ENCODE results near the gene SLC35F2. TPM values are rescaled to one million over a fixed set of nuclear protein-coding genes. Genes with fewer than 3 reads are reported as not detected.

SLC35F2 gene
- total RNA-seq, 1 donor from 2014 or later = 8.8 TPM

GRCh38 chr11:107750313-107750712, 108.3 kb downstream of the SLC35F2 start:
- ATAC-seq = no peak
- Histone ChIP-seq H3K27ac (no peak overlapping the region), H3K4me3 (no peak overlapping the region), H3K27me3 (no peaks in the 10 kb centered on the region), H3K36me3 (no peaks in the 10 kb centered on the region), H3K9me3 (no peaks in the 10 kb centered on the region), H3K4me1 (no peaks in the 10 kb centered on the region)
- TF ChIP-seq CTCF (IDR thresholded peaks at IDR 0.05) = no peak
- DNase-seq = no peak
- intact Hi-C loops (cut with DNase I) = no loop called here

GRCh38 chr11:107747622-107748021, 111.0 kb downstream of the SLC35F2 start:
- no peak for DNase-seq
- Histone ChIP-seq H3K4me3 (no peak overlapping the region), H3K36me3 (no peaks in the 10 kb centered on the region), H3K9me3 (no peaks in the 10 kb centered on the region), H3K27me3 (no peaks in the 10 kb centered on the region), H3K4me1 (no peaks in the 10 kb centered on the region), H3K27ac (no peak overlapping the region)
- intact Hi-C loops (cut with DNase I) = no loop called here
- no peak for TF ChIP-seq CTCF (IDR thresholded peaks at IDR 0.05)
- ATAC-seq = no peak

DNA sequence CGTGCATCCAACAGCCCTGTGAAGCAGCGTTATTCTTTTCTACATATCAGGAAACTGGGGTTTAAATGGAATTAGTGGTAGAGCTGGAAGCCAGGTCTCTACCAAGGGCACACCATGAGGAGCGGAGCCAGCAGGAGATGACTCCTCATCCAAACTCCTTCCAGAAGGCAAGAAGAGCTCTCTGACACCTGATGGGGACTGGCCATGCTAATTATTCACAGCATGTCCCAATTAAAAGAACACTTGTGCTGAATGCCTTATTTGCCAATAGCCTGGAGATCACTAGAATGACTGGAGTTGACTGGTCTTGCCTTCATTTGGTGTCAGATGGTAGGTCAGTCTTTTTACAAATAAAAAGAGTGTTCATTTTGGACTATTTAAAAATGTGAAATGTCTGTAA, 113.9 kb downstream of the SLC35F2 start:
- intact Hi-C loops (cut with DNase I) = no loop called here
- H3K27me3 ChIP-seq = no peaks in the 10 kb centered on the region
- no peak overlapping the region for H3K27ac ChIP-seq
- no peaks in the 10 kb centered on the region for H3K9me3 ChIP-seq
- no peak for DNase-seq
- TF ChIP-seq CTCF (IDR thresholded peaks at IDR 0.05) = no peak
- no peaks in the 10 kb centered on the region for H3K4me1 ChIP-seq
- no peak for ATAC-seq
- no peaks in the 10 kb centered on the region for H3K36me3 ChIP-seq
- H3K4me3 ChIP-seq = no peak overlapping the region

GRCh38 chr11:107743191-107743590, 115.4 kb downstream of the SLC35F2 start:
- H3K36me3 ChIP-seq = no peaks in the 10 kb centered on the region
- H3K27ac ChIP-seq = no peak overlapping the region
- H3K4me3 ChIP-seq = no peak overlapping the region
- ATAC-seq = no peak
- no peak for TF ChIP-seq CTCF (IDR thresholded peaks at IDR 0.05)
- H3K9me3 ChIP-seq = no peaks in the 10 kb centered on the region
- no peak for DNase-seq
- no peaks in the 10 kb centered on the region for H3K4me1 ChIP-seq
- H3K27me3 ChIP-seq = no peaks in the 10 kb centered on the region
- intact Hi-C loops (cut with DNase I) = no loop called here

DNA sequence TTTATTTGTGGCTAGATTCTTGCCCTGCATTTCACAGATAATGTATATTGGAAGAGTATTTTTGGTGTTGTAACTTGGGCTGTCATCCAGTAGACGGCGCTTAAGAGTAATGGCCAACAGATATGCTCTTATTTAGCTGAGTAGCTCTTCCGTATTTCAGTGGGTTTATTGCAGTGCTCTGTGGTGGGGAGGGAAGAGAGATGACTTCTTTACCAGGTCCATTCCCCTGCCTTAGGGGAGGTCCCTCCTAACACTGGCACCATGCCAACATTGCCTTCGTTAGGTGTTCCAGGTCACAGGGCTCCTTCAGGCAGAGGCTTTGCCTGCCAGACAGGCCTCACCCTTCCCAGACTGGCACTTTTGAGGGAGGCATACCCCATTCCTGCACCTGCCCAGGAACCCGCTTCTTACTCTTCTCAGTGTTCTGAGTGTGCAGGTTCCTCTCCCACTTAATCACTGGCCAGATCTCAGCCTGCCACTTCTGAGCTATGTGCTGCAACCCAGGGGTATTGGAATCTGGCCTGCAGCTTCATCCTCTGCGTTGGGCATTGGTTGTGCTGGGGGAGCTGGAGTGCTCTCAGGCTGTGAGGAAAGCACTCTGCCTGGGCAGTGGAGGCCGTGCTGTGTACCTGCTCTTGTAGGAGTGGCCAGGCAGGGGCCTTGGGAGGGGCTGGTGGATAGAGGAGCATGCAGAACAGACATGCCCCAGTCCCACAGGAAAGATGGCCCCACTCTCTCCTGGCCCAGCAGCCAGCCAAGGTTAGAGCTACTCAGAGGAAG, 117.4 kb downstream of the SLC35F2 start:
- Histone ChIP-seq H3K27ac (no peak overlapping the region), H3K4me1 (no peaks in the 10 kb centered on the region), H3K27me3 (no peaks in the 10 kb centered on the region), H3K36me3 (no peaks in the 10 kb centered on the region), H3K9me3 (no peaks in the 10 kb centered on the region), H3K4me3 (no peak overlapping the region)
- TF ChIP-seq CTCF (IDR thresholded peaks at IDR 0.05) = peak; percentile 51
- intact Hi-C loops (cut with DNase I) = no loop called here
- DNase-seq = peak; percentile 78
- ATAC-seq = peak; percentile 92

Other genes starting within 250 kb of the SLC35F2 start
- 1.0 TPM for gene SLN, start 146.7 kb downstream of the SLC35F2 start, total RNA-seq
- gene RAB39A, start 69.7 kb upstream of the SLC35F2 start, total RNA-seq = 2.0 TPM
- 37.9 TPM for gene CUL5, start 150.1 kb upstream of the SLC35F2 start, total RNA-seq

Measured in upper lobe of right lung (tissue), 1 donor.